ENCODE data around the gene USP32.

Gene USP32

DNA sequence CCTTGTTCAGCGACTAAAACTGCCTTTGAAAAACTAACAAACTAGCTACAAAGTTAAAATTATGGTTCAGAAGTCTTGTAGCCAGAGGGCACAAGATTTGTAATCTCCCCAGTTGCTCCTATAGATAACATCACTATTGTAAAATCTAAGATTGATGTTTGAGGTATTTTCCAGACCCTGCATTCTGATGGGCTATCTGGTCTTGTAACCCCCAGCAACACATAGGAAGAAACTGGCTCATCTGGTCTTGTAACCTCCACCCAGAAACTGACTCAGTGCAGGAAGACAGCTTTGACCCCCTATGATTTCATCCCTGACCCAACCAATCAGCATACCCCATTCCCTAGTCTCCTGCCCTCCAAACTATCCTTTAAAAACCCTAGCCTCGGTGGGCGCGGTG lies 18.1 kb upstream of the USP32 start:
- no peaks in the 10 kb centered on the region for H3K36me3 ChIP-seq (ENCODE audit: insufficient read depth, low read length)
- H3K4me1 ChIP-seq (ENCODE audit: insufficient read depth, low read length, severe bottlenecking), result no peaks in the 10 kb centered on the region
- H3K27me3 ChIP-seq (ENCODE audit: insufficient read depth, low read length), result no peaks in the 10 kb centered on the region; the same call in 1 of the 2 replicates
- TF ChIP-seq EZH2 (IDR thresholded peaks at IDR 0.05; ENCODE audit: borderline replicate concordance, low read length), result no peak
- TF ChIP-seq, protein P1, sequence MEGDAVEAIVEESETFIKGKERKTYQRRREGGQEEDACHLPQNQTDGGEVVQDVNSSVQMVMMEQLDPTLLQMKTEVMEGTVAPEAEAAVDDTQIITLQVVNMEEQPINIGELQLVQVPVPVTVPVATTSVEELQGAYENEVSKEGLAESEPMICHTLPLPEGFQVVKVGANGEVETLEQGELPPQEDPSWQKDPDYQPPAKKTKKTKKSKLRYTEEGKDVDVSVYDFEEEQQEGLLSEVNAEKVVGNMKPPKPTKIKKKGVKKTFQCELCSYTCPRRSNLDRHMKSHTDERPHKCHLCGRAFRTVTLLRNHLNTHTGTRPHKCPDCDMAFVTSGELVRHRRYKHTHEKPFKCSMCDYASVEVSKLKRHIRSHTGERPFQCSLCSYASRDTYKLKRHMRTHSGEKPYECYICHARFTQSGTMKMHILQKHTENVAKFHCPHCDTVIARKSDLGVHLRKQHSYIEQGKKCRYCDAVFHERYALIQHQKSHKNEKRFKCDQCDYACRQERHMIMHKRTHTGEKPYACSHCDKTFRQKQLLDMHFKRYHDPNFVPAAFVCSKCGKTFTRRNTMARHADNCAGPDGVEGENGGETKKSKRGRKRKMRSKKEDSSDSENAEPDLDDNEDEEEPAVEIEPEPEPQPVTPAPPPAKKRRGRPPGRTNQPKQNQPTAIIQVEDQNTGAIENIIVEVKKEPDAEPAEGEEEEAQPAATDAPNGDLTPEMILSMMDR (IDR thresholded peaks at IDR 0.05; ENCODE audit: low read length), result no peak
- H3K4me3 ChIP-seq (ENCODE audit: low read depth, low read length, poor library complexity, severe bottlenecking), result no peak overlapping the region
- no peaks in the 10 kb centered on the region for H3K9me3 ChIP-seq (ENCODE audit: low read length)
- no peaks in the 10 kb centered on the region for H3K9me2 ChIP-seq (ENCODE audit: low read depth, low read length)
- no peak overlapping the region for H3K9ac ChIP-seq (ENCODE audit: low read length)
- no peak overlapping the region for H2AFZ ChIP-seq (ENCODE audit: low read length)
- no peak overlapping the region for H3K4me2 ChIP-seq (ENCODE audit: low read length)
- no peaks in the 10 kb centered on the region for H4K20me1 ChIP-seq (ENCODE audit: insufficient read depth, low read length)
- H3K27ac ChIP-seq (ENCODE audit: low read depth, low read length, poor library complexity, severe bottlenecking), result no peak overlapping the region
- no peaks in the 10 kb centered on the region for H3K79me2 ChIP-seq (ENCODE audit: insufficient read depth, low read length)
- no peaks in the 10 kb centered on the region for H3F3A ChIP-seq (ENCODE audit: insufficient read depth, low read length)

DNA sequence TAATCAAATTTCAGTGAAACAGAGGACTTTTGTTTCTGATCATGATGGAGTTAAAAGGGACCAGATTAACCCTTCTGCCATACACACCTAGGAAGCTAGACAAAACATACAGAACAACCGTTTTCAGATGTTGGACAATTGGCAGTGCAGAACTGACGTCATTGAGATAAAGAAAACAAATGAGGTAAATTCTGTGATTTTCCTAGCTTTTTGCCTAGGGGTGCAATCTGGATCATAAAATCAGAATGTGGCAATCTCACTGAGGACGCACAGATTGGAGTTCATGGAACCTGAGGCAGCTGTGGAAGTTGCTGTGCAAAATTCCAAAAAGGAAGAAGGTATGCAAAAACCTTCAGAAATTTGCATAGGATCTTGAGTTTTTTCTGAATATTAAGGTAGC lies 15.0 kb upstream of the USP32 start:
- no peak overlapping the region for H3K4me3 ChIP-seq (ENCODE audit: low read depth, low read length, poor library complexity, severe bottlenecking)

DNA sequence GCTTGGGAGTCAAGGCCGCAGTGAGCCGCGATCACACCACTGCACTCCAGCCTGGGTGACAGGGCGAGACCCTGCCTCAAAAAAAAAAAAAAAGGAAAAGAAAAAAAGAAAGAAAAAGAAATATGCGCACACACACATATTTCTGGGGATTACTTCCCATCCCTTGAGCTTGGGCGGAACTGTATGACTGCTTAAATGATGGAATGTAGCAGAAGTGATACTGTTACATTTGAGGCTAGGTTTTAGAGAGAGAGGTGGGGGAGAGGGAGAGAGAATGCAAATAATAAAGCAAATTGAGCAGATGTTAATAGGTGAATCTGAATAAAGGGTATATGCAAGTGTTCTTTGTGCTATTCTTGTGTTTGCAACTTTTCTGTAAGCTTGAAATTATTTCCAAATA lies 12.0 kb upstream of the USP32 start:
- Histone ChIP-seq H3K9me2 (ENCODE audit: low read depth, low read length) (no peaks in the 10 kb centered on the region), H3K27me3 (ENCODE audit: insufficient read depth, low read length) (no peaks in the 10 kb centered on the region; the same call in 1 of the 2 replicates), H3K9me3 (ENCODE audit: low read length) (no peaks in the 10 kb centered on the region), H3K36me3 (ENCODE audit: insufficient read depth, low read length) (no peaks in the 10 kb centered on the region), H3K4me3 (ENCODE audit: low read depth, low read length, poor library complexity, severe bottlenecking) (no peak overlapping the region), H3K4me2 (ENCODE audit: low read length) (no peak overlapping the region), H4K20me1 (ENCODE audit: insufficient read depth, low read length) (no peaks in the 10 kb centered on the region), H2AFZ (ENCODE audit: low read length) (no peak overlapping the region), H3K9ac (ENCODE audit: low read length) (no peak overlapping the region), H3K27ac (ENCODE audit: low read depth, low read length, poor library complexity, severe bottlenecking) (no peak overlapping the region), H3K4me1 (ENCODE audit: insufficient read depth, low read length, severe bottlenecking) (no peaks in the 10 kb centered on the region), H3F3A (ENCODE audit: insufficient read depth, low read length) (no peaks in the 10 kb centered on the region), H3K79me2 (ENCODE audit: insufficient read depth, low read length) (no peaks in the 10 kb centered on the region)
- TF ChIP-seq, protein P1 (IDR thresholded peaks at IDR 0.05; ENCODE audit: low read length), result no peak
- no peak for TF ChIP-seq EZH2 (IDR thresholded peaks at IDR 0.05; ENCODE audit: borderline replicate concordance, low read length)

More for the DNA sequence above, 15.0 kb upstream of the USP32 start:
- Histone ChIP-seq H4K20me1 (ENCODE audit: insufficient read depth, low read length) (no peaks in the 10 kb centered on the region), H3K36me3 (ENCODE audit: insufficient read depth, low read length) (no peaks in the 10 kb centered on the region), H3K4me2 (ENCODE audit: low read length) (no peak overlapping the region), H3K27me3 (ENCODE audit: insufficient read depth, low read length) (no peaks in the 10 kb centered on the region; the same call in 1 of the 2 replicates), H3K9me3 (ENCODE audit: low read length) (no peaks in the 10 kb centered on the region), H3K9ac (ENCODE audit: low read length) (no peak overlapping the region), H3K9me2 (ENCODE audit: low read depth, low read length) (no peaks in the 10 kb centered on the region), H3F3A (ENCODE audit: insufficient read depth, low read length) (no peaks in the 10 kb centered on the region), H3K79me2 (ENCODE audit: insufficient read depth, low read length) (no peaks in the 10 kb centered on the region), H3K27ac (ENCODE audit: low read depth, low read length, poor library complexity, severe bottlenecking) (no peak overlapping the region), H2AFZ (ENCODE audit: low read length) (no peak overlapping the region), H3K4me1 (ENCODE audit: insufficient read depth, low read length, severe bottlenecking) (no peaks in the 10 kb centered on the region)
- TF ChIP-seq, protein P1 (IDR thresholded peaks at IDR 0.05; ENCODE audit: low read length), result no peak
- TF ChIP-seq EZH2 (IDR thresholded peaks at IDR 0.05; ENCODE audit: borderline replicate concordance, low read length), result no peak

All from OCI-LY1 (cell line).